Activated gamma-delta T cell (primary cell): ENCODE data around the gene RUBCN.
"Not testable (repeated sequence)": the region's sequence is repeated elsewhere in the genome, so short reads cannot be mapped to it uniquely, and the experiment has no call there.

Source experiments
- DNase-seq: peaks from one replicate; lab custom pipeline; 2025; lab: John Stamatoyannopoulos, UW

Gene RUBCN

GRCh38 chr3:197734667-197735318 is 1.9 kb downstream of the RUBCN start:
- DNase-seq, result no peak

GRCh38 chr3:197733042-197733441 is 3.7 kb downstream of the RUBCN start:
- DNase-seq, result no peak

- not testable (repeated sequence) for DNase-seq
Measured at GRCh38 chr3:197731483-197731882, 5.2 kb downstream of the RUBCN start.

GRCh38 chr3:197730770-197731169 is 5.9 kb downstream of the RUBCN start:
- not testable (repeated sequence) for DNase-seq

GRCh38 chr3:197730200-197730599 is 6.5 kb downstream of the RUBCN start:
- DNase-seq, result no peak

GRCh38 chr3:197728487-197728886 is 8.2 kb downstream of the RUBCN start:
- no peak for DNase-seq

GRCh38 chr3:197727878-197728277 is 8.8 kb downstream of the RUBCN start:
- not testable (repeated sequence) for DNase-seq

- no peak for DNase-seq
Measured at GRCh38 chr3:197722734-197723133, 14.0 kb downstream of the RUBCN start.

- no peak for DNase-seq
Measured at GRCh38 chr3:197720694-197721093, 16.0 kb downstream of the RUBCN start.

GRCh38 chr3:197718891-197719290 is 17.8 kb downstream of the RUBCN start:
- DNase-seq, result no peak

GRCh38 chr3:197714251-197714650 is 22.5 kb downstream of the RUBCN start:
- no peak for DNase-seq

- no peak for DNase-seq
Measured at GRCh38 chr3:197713477-197713822, 23.3 kb downstream of the RUBCN start.

- DNase-seq, result no peak
Measured at GRCh38 chr3:197711973-197712707, 24.6 kb downstream of the RUBCN start.

GRCh38 chr3:197710965-197711364 is 25.7 kb downstream of the RUBCN start:
- not testable (repeated sequence) for DNase-seq

GRCh38 chr3:197709135-197709534 is 27.6 kb downstream of the RUBCN start:
- no peak for DNase-seq

- DNase-seq, result no peak
Measured at GRCh38 chr3:197706658-197707057, 30.0 kb downstream of the RUBCN start.

GRCh38 chr3:197701841-197702240 is 34.9 kb downstream of the RUBCN start:
- DNase-seq, result no peak

- DNase-seq, result no peak
Measured at GRCh38 chr3:197700095-197700494, 36.6 kb downstream of the RUBCN start.

GRCh38 chr3:197697355-197697754 is 39.3 kb downstream of the RUBCN start:
- no peak for DNase-seq

GRCh38 chr3:197694251-197694650 is 42.5 kb downstream of the RUBCN start:
- no peak for DNase-seq

GRCh38 chr3:197692641-197693040 is 44.1 kb downstream of the RUBCN start:
- DNase-seq, result no peak

- no peak for DNase-seq
Measured at GRCh38 chr3:197690754-197691153, 46.0 kb downstream of the RUBCN start.

GRCh38 chr3:197687570-197687969 is 49.1 kb downstream of the RUBCN start:
- DNase-seq, result no peak

GRCh38 chr3:197686899-197687298 is 49.8 kb downstream of the RUBCN start:
- DNase-seq, result no peak
